HepG2 (cell line): ENCODE results near the gene NEDD8. TPM values are rescaled to one million over a fixed set of nuclear protein-coding genes. Genes with fewer than 3 reads are reported as not detected.
A peak's percentile ranks its signal among the peaks of the same experiment; 100 is the strongest.

Source experiments
- AFF4 ChIP-seq: sonication (generic); formaldehyde crosslinking; IDR thresholded peaks from 2 replicates; pipeline ENCODE4 v1.4.0; 2020; ENCODE audit warnings: missing genetic modification reagents
- ATF4 ChIP-seq, 2 experiments: fragments of 450-650 bp in 1 of 2; sonication (generic) in 1 of 2; formaldehyde crosslinking; IDR thresholded peaks; 2 replicates each; pipeline versions ENCODE4 v1.5.0 to v1.8.0; 2020 to 2022; ENCODE audit warnings: mild to moderate bottlenecking in 1 of 2, missing genetic modification reagents in 1 of 2
- CREB3 ChIP-seq: sonication (generic); formaldehyde crosslinking; IDR thresholded peaks from 2 replicates; pipeline ENCODE4 v1.5.0; 2020; ENCODE audit warnings: missing genetic modification reagents
- HDAC6 ChIP-seq: fragments of 200-600 bp; sonication (generic); IDR thresholded peaks from 2 replicates; pipeline ENCODE4 v1.7.0; 2017; ENCODE audit warnings: mild to moderate bottlenecking, antibody characterized with exemption, low read length, low read depth
- IRF1 ChIP-seq: sonication (generic); formaldehyde crosslinking; IDR thresholded peaks from 2 replicates; pipeline ENCODE4 v1.4.0; 2020; ENCODE audit warnings: low read depth, mild to moderate bottlenecking, missing genetic modification reagents
- ISL2 ChIP-seq: sonication (generic); formaldehyde crosslinking; IDR thresholded peaks from 2 replicates; pipeline ENCODE4 v1.5.0; 2020; ENCODE audit warnings: missing genetic modification reagents
- NCOA5 ChIP-seq: sonication (generic); formaldehyde crosslinking; IDR thresholded peaks from 2 replicates; pipeline ENCODE4 v1.4.0; 2020; ENCODE audit warnings: missing genetic modification reagents
- NFIC ChIP-seq: IDR thresholded peaks from 2 replicates; pipeline ENCODE4 v1.6.1; 2012; ENCODE audit warnings: mild to moderate bottlenecking, low read length, inconsistent platforms
- REST ChIP-seq, 2 experiments: IDR thresholded peaks; 2 replicates each; pipeline ENCODE4 v1.6.1; 2011 to 2012; ENCODE audit warnings: low read length in 2 of 2, borderline replicate concordance in 1 of 2, low read depth in 1 of 2, mild to moderate bottlenecking in 1 of 2, moderate library complexity in 1 of 2
- RFX1 ChIP-seq: fragments of 450-650 bp; IDR thresholded peaks from 2 replicates; pipeline ENCODE4 v1.6.1; 2017
- SRSF1 ChIP-seq: fragments of 200-400 bp; formaldehyde crosslinking; optimal IDR thresholded peaks from 2 replicates; pipeline ENCODE3; 2017; ENCODE audit warnings: mild to moderate bottlenecking, low read depth, low read length, moderate library complexity
- TP53 ChIP-seq: sonication (generic); formaldehyde crosslinking; conservative IDR thresholded peaks from 2 replicates; pipeline ENCODE4 v1.4.0; 2020; ENCODE audit warnings: missing genetic modification reagents
- ZBTB26 ChIP-seq: IDR thresholded peaks from 2 replicates; pipeline ENCODE4 v1.6.1; 2016; ENCODE audit warnings: missing compliant biosample characterization, missing genetic modification reagents, borderline replicate concordance
- ZBTB8A ChIP-seq: sonication (generic); formaldehyde crosslinking; IDR thresholded peaks from 2 replicates; pipeline ENCODE4 v1.4.0; 2020; ENCODE audit warnings: mild to moderate bottlenecking, low read depth, missing genetic modification reagents, borderline replicate concordance
- ZFP36L1 ChIP-seq: sonication (generic); formaldehyde crosslinking; IDR thresholded peaks from 2 replicates; pipeline ENCODE4 v1.8.0; 2022; ENCODE audit warnings: mild to moderate bottlenecking, missing genetic modification reagents, moderate library complexity
- ZKSCAN5 ChIP-seq: sonication (generic); formaldehyde crosslinking; IDR thresholded peaks from 2 replicates; pipeline ENCODE4 v1.5.1; 2020; ENCODE audit warnings: mild to moderate bottlenecking, missing genetic modification reagents
- ZNF121 ChIP-seq: sonication (generic); formaldehyde crosslinking; IDR thresholded peaks from 2 replicates; pipeline ENCODE4 v1.5.0; 2020; ENCODE audit warnings: mild to moderate bottlenecking, missing genetic modification reagents
- ZNF550 ChIP-seq: sonication (generic); formaldehyde crosslinking; IDR thresholded peaks from 2 replicates; pipeline ENCODE4 v1.4.0; 2020; ENCODE audit warnings: mild to moderate bottlenecking, missing genetic modification reagents, borderline replicate concordance
- polyA plus RNA-seq, 8 experiments: library from polyadenylated mRNA; depleted of rRNA in 3 of 8; stranded (reverse) in 7 of 8; unstranded in 1 of 8; fragments of >200 nt; fragmentation: Illumina TruSeq in 4 of 8; extraction: Trizol in 4 of 8; gene quantifications; 2 replicates each; pipeline versions ENCODE4 v1.2.1 to v1.2.3, GENCODE V29; 2011 to 2016; ENCODE audit warnings: low read depth in 4 of 8, missing spikeins in 1 of 8, mixed read lengths in 1 of 8; ENCODE audit not compliant: insufficient read depth in 1 of 8
- total RNA-seq, 5 experiments: library from RNA; depleted of rRNA; stranded (reverse); fragments of >200 nt; fragmentation: Illumina TruSeq; extraction: Trizol; gene quantifications; 2 replicates each; pipeline ENCODE4 v1.2.3, GENCODE V29; 2016; ENCODE audit warnings: low read depth in 1 of 5

The NEDD8 gene
- total and polyA plus RNA-seq, 2 of the 13 experiments (the other 11 are each of a cell fraction or from before 2014, with no cell fraction given), result 535 to 713 TPM

GRCh38 chr14:24167469-24168114 is 64.6 kb downstream of the NEDD8 start (continued):
- TF ChIP-seq HDAC6 (no peak), ZFP36L1 (CRISPR knock-in tag) (no peak), ZKSCAN5 (no peak), SRSF1 (no peak), ZNF121 (CRISPR knock-in tag) (no peak), CREB3 (CRISPR knock-in tag) (no peak), ZBTB26 (CRISPR knock-in tag) (no peak), AFF4 (CRISPR knock-in tag) (no peak), RFX1 (no peak), ZBTB8A (no peak), ATF4 (CRISPR knock-in tag; IDR thresholded peaks at IDR 0.05) (peak in 1 of 2 experiments; percentile 94; a peak in 2 of 4 replicates), NFIC (no peak), ZNF550 (no peak), IRF1 (CRISPR knock-in tag) (no peak), NCOA5 (CRISPR knock-in tag) (no peak), ISL2 (no peak), TP53 (CRISPR knock-in tag) (no peak), REST (IDR thresholded peaks at IDR 0.05; ENCODE audit: borderline replicate concordance in 1 of 2, low read depth in 1 of 2, low read length in 2 of 2) (no peak)
